Liver (tissue), 9 donors: ENCODE results near the gene CHRDL2. TPM values are rescaled to one million over a fixed set of nuclear protein-coding genes. Genes with fewer than 3 reads are reported as not detected.

Source experiments
- DNase-seq: peaks from one replicate; pipeline ENCODE4 v3.0.0-alpha.2; 2017; ENCODE audit warnings: low spot score
- H3K27ac ChIP-seq, 2 donors: one replicate each; pipeline ENCODE4 v1.7.0; 2013; ENCODE audit warnings: inconsistent platforms in 2 of 2, low read length in 2 of 2, control low read depth in 1 of 2, low read depth in 1 of 2, mild to moderate bottlenecking in 1 of 2
- H3K27me3 ChIP-seq, 4 donors: one replicate each; pipeline versions ENCODE4 v1.6.1 to v1.7.0; 2013; ENCODE audit warnings: low read length in 3 of 4, inconsistent platforms in 1 of 4, mild to moderate bottlenecking in 1 of 4, moderate library complexity in 1 of 4; ENCODE audit not compliant: control insufficient read depth in 4 of 4, insufficient read depth in 4 of 4
- H3K36me3 ChIP-seq, 4 donors: one replicate each; pipeline versions ENCODE4 v1.6.1 to v1.7.0; 2013; ENCODE audit warnings: low read length in 3 of 4, mild to moderate bottlenecking in 3 of 4, low read depth in 1 of 4, moderate library complexity in 1 of 4; ENCODE audit not compliant: control insufficient read depth in 4 of 4, insufficient read depth in 3 of 4
- H3K4me1 ChIP-seq, 4 donors: one replicate each; pipeline versions ENCODE4 v1.6.1 to v1.7.0; 2013; ENCODE audit warnings: low read length in 3 of 4, mild to moderate bottlenecking in 3 of 4, moderate library complexity in 1 of 4; ENCODE audit not compliant: control insufficient read depth in 4 of 4, insufficient read depth in 4 of 4
- H3K4me3 ChIP-seq, 3 donors: one replicate each; pipeline versions ENCODE4 v1.6.1 to v1.7.0; 2013; ENCODE audit warnings: low read length in 3 of 3, control low read depth in 1 of 3, low read depth in 1 of 3, mild to moderate bottlenecking in 1 of 3
- H3K9ac ChIP-seq, 2 donors: one replicate each; pipeline ENCODE4 v1.7.0; 2013; ENCODE audit warnings: low read length in 2 of 2, mild to moderate bottlenecking in 2 of 2, moderate library complexity in 2 of 2, control low read depth in 1 of 2, low read depth in 1 of 2
- H3K9me3 ChIP-seq, 4 donors: one replicate each; pipeline versions ENCODE4 v1.6.1 to v1.7.0; 2013; ENCODE audit warnings: low read length in 3 of 4; ENCODE audit not compliant: control insufficient read depth in 4 of 4
- ATF3 ChIP-seq: IDR thresholded peaks from 2 replicates; pipeline ENCODE4 v1.6.1; 2016; ENCODE audit warnings: antibody characterized with exemption
- CTCF ChIP-seq: fragments of 150-350 bp; IDR thresholded peaks from 2 replicates; pipeline ENCODE4 v1.5.1; 2017; ENCODE audit warnings: improper control_type of control experiment, low read depth, low read length; ENCODE audit not compliant: missing input control
- EGR1 ChIP-seq, 2 donors: IDR thresholded peaks; 2 replicates each; pipeline ENCODE4 v1.6.1; 2016 to 2018; ENCODE audit warnings: antibody characterized with exemption in 2 of 2, low read depth in 2 of 2
- FOXA1 ChIP-seq: IDR thresholded peaks from 2 replicates; pipeline ENCODE4 v1.6.1; 2016; ENCODE audit warnings: antibody characterized with exemption
- FOXA2 ChIP-seq: IDR thresholded peaks from 2 replicates; pipeline ENCODE4 v1.6.1; 2016; ENCODE audit warnings: antibody characterized with exemption
- GABPA ChIP-seq, 2 donors: IDR thresholded peaks in 1 of 2; conservative IDR thresholded peaks in 1 of 2; 2 replicates each; pipeline ENCODE4 v1.6.1; 2016; ENCODE audit warnings: antibody characterized with exemption in 2 of 2, mild to moderate bottlenecking in 1 of 2, moderate library complexity in 1 of 2
- HNF4A ChIP-seq, 2 donors: conservative IDR thresholded peaks; 2 replicates each; pipeline ENCODE4 v1.6.1; 2016; ENCODE audit warnings: antibody characterized with exemption in 2 of 2, mild to moderate bottlenecking in 2 of 2
- HNF4G ChIP-seq: IDR thresholded peaks from 2 replicates; pipeline ENCODE4 v1.6.1; 2016; ENCODE audit warnings: antibody characterized with exemption
- JUND ChIP-seq, 2 donors: IDR thresholded peaks; 2 replicates each; pipeline ENCODE4 v1.6.1; 2016; ENCODE audit warnings: antibody characterized with exemption in 2 of 2
- MAX ChIP-seq: IDR thresholded peaks from 2 replicates; pipeline ENCODE4 v1.6.1; 2016; ENCODE audit warnings: antibody characterized with exemption
- NR2F2 ChIP-seq: IDR thresholded peaks from 2 replicates; pipeline ENCODE4 v1.6.1; 2016; ENCODE audit warnings: antibody characterized with exemption
- RAD21 ChIP-seq, 2 donors: IDR thresholded peaks; 2 replicates each; pipeline ENCODE4 v1.6.1; 2016; ENCODE audit warnings: antibody characterized with exemption in 2 of 2, mild to moderate bottlenecking in 2 of 2
- RXRA ChIP-seq, 2 donors: IDR thresholded peaks; 2 replicates each; pipeline ENCODE4 v1.6.1; 2017 to 2018; ENCODE audit warnings: antibody characterized with exemption in 2 of 2, mild to moderate bottlenecking in 1 of 2
- SP1 ChIP-seq: IDR thresholded peaks from 2 replicates; pipeline ENCODE4 v1.6.1; 2018; ENCODE audit warnings: antibody characterized with exemption, mild to moderate bottlenecking
- TAF1 ChIP-seq: conservative IDR thresholded peaks from 2 replicates; pipeline ENCODE4 v1.6.1; 2016; ENCODE audit warnings: antibody characterized with exemption, mild to moderate bottlenecking
- YY1 ChIP-seq: IDR thresholded peaks from 2 replicates; pipeline ENCODE4 v1.6.1; 2016; ENCODE audit warnings: antibody characterized with exemption, mild to moderate bottlenecking
- ZBTB33 ChIP-seq: IDR thresholded peaks from 2 replicates; pipeline ENCODE4 v1.6.1; 2016; ENCODE audit warnings: antibody characterized with exemption
- WGBS: extraction: QIAGEN DNeasy Blood & Tissue Kit; methylation state at CpG from one replicate; pipeline ENCODE4 v1.1.7; 2013; 5-methylcytosine and 5-hydroxymethylcytosine counted together
- polyA plus RNA-seq, 2 donors: library from polyadenylated mRNA; stranded (reverse) in 1 of 2; unstranded in 1 of 2; fragments of 200-250 nt in 1 of 2; fragments of >200 nt in 1 of 2; fragmentation: Nextera tagmentation in 1 of 2; extraction: Ambion mirVana in 1 of 2; gene quantifications; one replicate each; pipeline versions ENCODE4 v1.2.1 to v1.2.3, GENCODE V29; 2013 to 2015
- total RNA-seq, 2 donors: library from RNA; depleted of rRNA; stranded (reverse); fragments of >200 nt; gene quantifications; one replicate each; pipeline ENCODE4 v1.2.3, GENCODE V29; 2014
- donor health status: healthy.
- donor health status: healthy.
- donor health status: healthy.
- donor health status: healthy.
- donor health status: healthy.

The CHRDL2 gene
- total and polyA plus RNA-seq, 4 donors: 1.8 to 19.0 (median 15.8) TPM; not detected in 1

GRCh38 chr11:74746868-74747267 is 15.6 kb upstream of the CHRDL2 start:
- no peaks in the 10 kb centered on the region for H3K9me3 ChIP-seq
- H3K36me3 ChIP-seq: no peaks in the 10 kb centered on the region
- no peak for DNase-seq
- no peak overlapping the region for H3K9ac ChIP-seq
- no peak for TF ChIP-seq MAX
- no peak for TF ChIP-seq HNF4A (conservative IDR thresholded peaks at IDR 0.05)
- no peak for TF ChIP-seq JUND (IDR thresholded peaks at IDR 0.05)
- no peak for TF ChIP-seq RXRA (IDR thresholded peaks at IDR 0.05)
- no peak for TF ChIP-seq ZBTB33
- TF ChIP-seq FOXA1: no peak
- TF ChIP-seq SP1: no peak
- TF ChIP-seq EGR1 (IDR thresholded peaks at IDR 0.05; ENCODE audit: low read depth in 2 of 2): no peak
- TF ChIP-seq YY1: no peak
- H3K4me1 ChIP-seq: peaks cover 0 to 16% (median 7%) of the 10 kb centered on the region in 4 donors
- H3K27me3 ChIP-seq: no peaks in the 10 kb centered on the region
- 95% methylated on average over 3 of the region's 3 CpGs for WGBS
- no peak overlapping the region for H3K27ac ChIP-seq
- H3K4me3 ChIP-seq: no peak overlapping the region

- Histone ChIP-seq H3K4me1 (peaks cover 0 to 7% (median 0%) of the 10 kb centered on the region in 4 donors), H3K27ac (no peak overlapping the region), H3K9ac (no peak overlapping the region), H3K4me3 (no peak overlapping the region), H3K36me3 (no peaks in the 10 kb centered on the region), H3K27me3 (no peaks in the 10 kb centered on the region), H3K9me3 (no peaks in the 10 kb centered on the region)
- DNase-seq: no peak
- no peak for TF ChIP-seq ATF3
- TF ChIP-seq RAD21 (IDR thresholded peaks at IDR 0.05): no peak
- no peak for TF ChIP-seq NR2F2
- TF ChIP-seq MAX: no peak
- no peak for TF ChIP-seq GABPA (IDR thresholded peaks at IDR 0.05 in 1 of 2, conservative IDR thresholded peaks at IDR 0.05 in 1 of 2)
- no peak for TF ChIP-seq TAF1
- TF ChIP-seq EGR1 (IDR thresholded peaks at IDR 0.05; ENCODE audit: low read depth in 2 of 2): no peak
- TF ChIP-seq YY1: no peak
- no peak for TF ChIP-seq HNF4A (conservative IDR thresholded peaks at IDR 0.05)
- TF ChIP-seq FOXA2: no peak
- TF ChIP-seq CTCF: no peak
- TF ChIP-seq FOXA1: no peak
- TF ChIP-seq HNF4G: no peak
- TF ChIP-seq RXRA (IDR thresholded peaks at IDR 0.05): no peak
- 72% methylated on average over 4 of the region's 4 CpGs for WGBS
Observed at GRCh38 chr11:74744277-74744676, 13.1 kb upstream of the CHRDL2 start.
